HFF-Myc (cell line): Measurements from ENCODE around the gene RAB1B.
"Not testable (repeated sequence)": the region's sequence is repeated elsewhere in the genome, so short reads cannot be mapped to it uniquely, and the experiment has no call there.

Experiments
- DNase-seq: peaks from one replicate; pipeline ENCODE4 v3.0.0-alpha.2; 2011; ENCODE audit warnings: low read depth; ENCODE audit errors: extremely low read depth
- H3K4me3 ChIP-seq: replicated peaks from 2 replicates; pipeline ENCODE4 v1.5.1; 2011; ENCODE audit warnings: low read depth, mild to moderate bottlenecking, control low read depth, low read length
- CTCF ChIP-seq: IDR thresholded peaks from 2 replicates; pipeline ENCODE4 v1.5.1; 2012; ENCODE audit warnings: mild to moderate bottlenecking, low read depth, low read length, control low read depth; ENCODE audit errors: missing control alignments

Gene RAB1B

GRCh38 chr11:66317322-66317722 is 48.9 kb downstream of the RAB1B start:
- no peak overlapping the region; the same call in 1 of the 2 replicates for H3K4me3 ChIP-seq
- DNase-seq = peak; percentile 36
- no peak for TF ChIP-seq CTCF

- H3K4me3 ChIP-seq = peak overlapping the region; percentile 4; the same call in 1 of the 2 replicates
- DNase-seq = peak; percentile 57
- no peak for TF ChIP-seq CTCF
Measured at GRCh38 chr11:66317723-66318599, 49.5 kb downstream of the RAB1B start.

GRCh38 chr11:66318600-66318970 is 50.1 kb downstream of the RAB1B start:
- no peak for TF ChIP-seq CTCF
- no peak for DNase-seq
- no peak overlapping the region for H3K4me3 ChIP-seq

GRCh38 chr11:66320289-66320688 is 51.9 kb downstream of the RAB1B start:
- H3K4me3 ChIP-seq, DNase-seq: not testable (repeated sequence)

GRCh38 chr11:66320748-66321147 is 52.3 kb downstream of the RAB1B start:
- not testable (repeated sequence) for H3K4me3 ChIP-seq, DNase-seq

- no peak for DNase-seq
- H3K4me3 ChIP-seq = no peak overlapping the region
- no peak for TF ChIP-seq CTCF
Measured at GRCh38 chr11:66321606-66322005, 53.2 kb downstream of the RAB1B start.

GRCh38 chr11:66322732-66323427 is 54.4 kb downstream of the RAB1B start:
- TF ChIP-seq CTCF = no peak
- no peak overlapping the region for H3K4me3 ChIP-seq

GRCh38 chr11:66323684-66324083 is 55.2 kb downstream of the RAB1B start:
- no peak for TF ChIP-seq CTCF

More at GRCh38 chr11:66322732-66323427, 54.4 kb downstream of the RAB1B start:
- DNase-seq = no peak

More at GRCh38 chr11:66323684-66324083, 55.2 kb downstream of the RAB1B start:
- no peak for DNase-seq
- no peak overlapping the region for H3K4me3 ChIP-seq
